ENCODE results near the gene PMEPA1.

Gene PMEPA1

GRCh38 chr20:57683881-57684807 lies 25.7 kb downstream of the PMEPA1 start:
- TF ChIP-seq, protein P1, sequence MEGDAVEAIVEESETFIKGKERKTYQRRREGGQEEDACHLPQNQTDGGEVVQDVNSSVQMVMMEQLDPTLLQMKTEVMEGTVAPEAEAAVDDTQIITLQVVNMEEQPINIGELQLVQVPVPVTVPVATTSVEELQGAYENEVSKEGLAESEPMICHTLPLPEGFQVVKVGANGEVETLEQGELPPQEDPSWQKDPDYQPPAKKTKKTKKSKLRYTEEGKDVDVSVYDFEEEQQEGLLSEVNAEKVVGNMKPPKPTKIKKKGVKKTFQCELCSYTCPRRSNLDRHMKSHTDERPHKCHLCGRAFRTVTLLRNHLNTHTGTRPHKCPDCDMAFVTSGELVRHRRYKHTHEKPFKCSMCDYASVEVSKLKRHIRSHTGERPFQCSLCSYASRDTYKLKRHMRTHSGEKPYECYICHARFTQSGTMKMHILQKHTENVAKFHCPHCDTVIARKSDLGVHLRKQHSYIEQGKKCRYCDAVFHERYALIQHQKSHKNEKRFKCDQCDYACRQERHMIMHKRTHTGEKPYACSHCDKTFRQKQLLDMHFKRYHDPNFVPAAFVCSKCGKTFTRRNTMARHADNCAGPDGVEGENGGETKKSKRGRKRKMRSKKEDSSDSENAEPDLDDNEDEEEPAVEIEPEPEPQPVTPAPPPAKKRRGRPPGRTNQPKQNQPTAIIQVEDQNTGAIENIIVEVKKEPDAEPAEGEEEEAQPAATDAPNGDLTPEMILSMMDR (IDR thresholded peaks at IDR 0.05): no peak
- Histone ChIP-seq H3K4me1 (no peaks in the 10 kb centered on the region), H3K9ac (no peak overlapping the region), H2AFZ (no peak overlapping the region), H3K36me3 (ENCODE audit: control insufficient read depth, insufficient read depth, low read length) (no peaks in the 10 kb centered on the region), H3K9me3 (ENCODE audit: control insufficient read depth, low read length) (no peaks in the 10 kb centered on the region), H3K4me3 (ENCODE audit: low read depth, low read length) (no peak overlapping the region), H3K79me2 (no peaks in the 10 kb centered on the region), H3K27ac (no peak overlapping the region), H3K4me2 (ENCODE audit: low read length) (no peak overlapping the region), H3K27me3 (ENCODE audit: control insufficient read depth, insufficient read depth, low read length) (no peaks in the 10 kb centered on the region)

GRCh38 chr20:57683287-57683686 lies 26.5 kb downstream of the PMEPA1 start:
- Histone ChIP-seq H3K27ac (no peak overlapping the region), H3K9ac (no peak overlapping the region)

DNA sequence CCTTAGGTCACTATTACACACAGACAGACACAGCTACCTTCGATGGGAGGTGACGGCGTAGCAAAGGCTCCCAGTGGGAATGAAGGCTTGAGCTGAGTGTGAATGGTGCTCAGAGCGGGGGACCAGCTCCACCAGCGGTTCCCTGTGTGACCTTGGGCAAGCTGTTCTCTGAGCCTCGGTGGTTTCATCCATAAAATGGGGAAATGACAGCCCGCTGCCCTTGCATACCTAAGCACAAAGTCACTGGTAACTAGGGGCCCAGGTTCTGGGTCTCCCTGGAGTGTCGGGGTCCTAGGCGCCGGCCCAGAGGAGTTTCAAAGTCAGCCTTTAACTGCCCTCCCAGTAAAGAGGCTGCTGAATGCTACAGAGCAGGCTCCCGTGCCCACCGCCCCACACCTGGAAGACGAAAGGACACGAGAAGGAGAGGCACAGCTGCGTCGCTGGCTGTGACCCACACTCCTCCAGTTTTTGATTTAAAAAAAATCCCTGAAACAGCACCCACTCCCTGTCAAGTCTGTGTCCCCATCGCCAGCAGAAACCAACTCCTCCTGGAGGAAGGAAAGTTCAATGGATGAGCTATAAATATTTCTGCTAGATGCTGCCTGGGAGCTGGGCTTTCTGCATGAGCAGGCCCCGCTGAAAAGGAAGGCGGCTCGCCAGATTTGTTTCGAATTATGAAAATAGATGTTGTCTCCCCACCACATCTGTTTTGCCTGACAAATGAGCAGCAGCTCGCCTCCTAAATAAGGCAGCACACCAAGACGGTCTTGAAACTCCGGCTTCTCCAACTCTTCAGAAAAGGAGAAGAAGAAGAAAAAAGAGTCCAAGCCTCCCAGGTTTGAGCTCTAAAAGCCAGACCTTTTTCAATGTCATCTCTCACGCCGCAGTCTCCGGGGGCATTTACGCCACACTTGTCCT lies 27.4 kb downstream of the PMEPA1 start:
- Histone ChIP-seq H3K27ac (no peak overlapping the region), H3K9ac (no peak overlapping the region), H3K4me1 (no peaks in the 10 kb centered on the region)

More at GRCh38 chr20:57683287-57683686, 26.5 kb downstream of the PMEPA1 start:
- Histone ChIP-seq H2AFZ (no peak overlapping the region), H3K4me1 (no peaks in the 10 kb centered on the region), H3K4me3 (ENCODE audit: low read depth, low read length) (no peak overlapping the region), H3K4me2 (ENCODE audit: low read length) (no peak overlapping the region), H3K9me3 (ENCODE audit: control insufficient read depth, low read length) (no peaks in the 10 kb centered on the region), H3K27me3 (ENCODE audit: control insufficient read depth, insufficient read depth, low read length) (no peaks in the 10 kb centered on the region), H3K36me3 (ENCODE audit: control insufficient read depth, insufficient read depth, low read length) (no peaks in the 10 kb centered on the region), H3K79me2 (no peaks in the 10 kb centered on the region)
- TF ChIP-seq, protein P1 (IDR thresholded peaks at IDR 0.05): no peak

DNA sequence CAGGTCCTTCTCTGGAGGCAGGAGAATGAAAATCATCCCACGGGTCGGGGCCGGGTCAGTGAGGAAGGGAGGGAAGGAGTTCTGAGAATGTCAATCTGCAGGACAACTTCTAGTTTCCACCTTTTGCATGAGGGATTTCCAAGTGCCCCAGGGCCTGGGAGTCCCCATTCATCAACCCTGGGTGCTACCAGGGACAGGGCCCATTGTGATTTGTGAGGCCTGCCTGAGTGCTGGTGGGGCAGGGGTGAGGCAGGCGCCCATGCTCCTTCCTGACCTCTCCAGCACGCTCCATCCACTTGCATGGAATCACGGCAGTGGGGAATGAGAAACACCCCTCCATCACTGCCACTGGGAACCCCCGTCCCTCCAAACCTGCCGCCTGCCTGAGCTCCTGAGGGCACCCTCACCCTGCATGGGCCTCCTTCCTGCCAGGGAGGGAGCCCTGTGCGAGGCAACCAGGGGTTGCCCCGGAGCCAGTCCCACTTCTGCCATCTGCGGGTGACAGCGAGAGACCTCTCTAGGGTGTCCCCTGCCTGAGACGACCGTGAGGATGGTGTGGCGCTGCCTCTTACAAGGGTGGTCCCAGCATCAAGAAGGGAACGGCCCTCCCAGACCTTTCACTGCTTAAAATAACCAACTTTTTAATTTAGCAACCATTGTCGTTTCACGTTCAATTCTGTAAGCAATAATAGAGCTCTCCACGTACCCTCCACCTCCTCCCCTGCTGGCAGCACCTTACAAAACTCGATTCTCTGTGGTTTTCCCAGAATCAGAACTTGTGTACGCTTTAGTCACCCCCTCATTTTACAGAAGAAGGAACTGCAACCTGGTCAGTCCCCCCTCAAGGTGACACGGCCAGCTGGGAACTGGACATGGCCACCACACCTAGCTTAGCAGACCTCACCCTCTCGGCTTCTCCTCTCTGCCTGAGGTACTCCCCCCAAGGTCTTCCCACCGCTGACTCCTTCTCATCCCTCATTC lies 28.6 kb downstream of the PMEPA1 start:
- H3K27ac ChIP-seq: no peak overlapping the region
- H3K4me1 ChIP-seq: no peaks in the 10 kb centered on the region
- no peak overlapping the region for H3K4me3 ChIP-seq (ENCODE audit: low read depth, low read length)
- H3K9ac ChIP-seq: no peak overlapping the region
- H3K4me2 ChIP-seq (ENCODE audit: low read length): no peak overlapping the region
- no peaks in the 10 kb centered on the region for H3K36me3 ChIP-seq (ENCODE audit: control insufficient read depth, insufficient read depth, low read length)
- TF ChIP-seq, protein P1 (IDR thresholded peaks at IDR 0.05): no peak
- H3K79me2 ChIP-seq: no peaks in the 10 kb centered on the region
- no peak overlapping the region for H2AFZ ChIP-seq
- H3K9me3 ChIP-seq (ENCODE audit: control insufficient read depth, low read length): no peaks in the 10 kb centered on the region
- H3K27me3 ChIP-seq (ENCODE audit: control insufficient read depth, insufficient read depth, low read length): no peaks in the 10 kb centered on the region

More for the DNA sequence above, 27.4 kb downstream of the PMEPA1 start:
- Histone ChIP-seq H3K79me2 (no peaks in the 10 kb centered on the region), H3K9me3 (ENCODE audit: control insufficient read depth, low read length) (no peaks in the 10 kb centered on the region), H3K36me3 (ENCODE audit: control insufficient read depth, insufficient read depth, low read length) (no peaks in the 10 kb centered on the region), H3K4me2 (ENCODE audit: low read length) (no peak overlapping the region), H3K27me3 (ENCODE audit: control insufficient read depth, insufficient read depth, low read length) (no peaks in the 10 kb centered on the region), H2AFZ (no peak overlapping the region), H3K4me3 (ENCODE audit: low read depth, low read length) (no peak overlapping the region)
- TF ChIP-seq, protein P1 (IDR thresholded peaks at IDR 0.05): no peak
